IMR-90 (cell line): ENCODE data around the gene RCAN2. TPM values are rescaled to one million over a fixed set of nuclear protein-coding genes. Genes with fewer than 3 reads are reported as not detected.

Source experiments
- ATAC-seq: fragments of 200-7000 bp; cut with Tn5 transposase; 2 replicates; pipeline ENCODE4 v1.9.1; 2020; ENCODE audit warnings: low read depth, mild to moderate bottlenecking, moderate library complexity
- BruUV-seq: library from RNA; stranded (reverse); fragments of 400-500 nt; replicated peaks from 2 replicates; lab custom pipeline; 2021; lab: Mats Ljungman, UMichigan
- CTCF ChIA-PET: fragments of 300-600 bp; formaldehyde crosslinking; extraction: SDS; loops from one replicate; lab custom pipeline; 2021; ENCODE audit warnings: antibody characterized with exemption; lab: Yijun Ruan, JAX
- POLR2A ChIA-PET: fragments of 300-600 bp; sonication (Branson Sonifier 250); formaldehyde crosslinking; loops from one replicate; lab custom pipeline; 2022; ENCODE audit warnings: antibody characterized with exemption; ENCODE audit not compliant: unreplicated experiment; lab: Charles Lee
- DNase-seq: peaks from one replicate; pipeline ENCODE4 v3.0.0; 2013
- H2AFZ ChIP-seq: replicated peaks from 2 replicates; pipeline ENCODE3; 2013; ENCODE audit warnings: low read length, mild to moderate bottlenecking; ENCODE audit not compliant: poor library complexity
- H2AK5ac ChIP-seq: 2 replicates; pipeline ENCODE4 v1.6.1; 2013; ENCODE audit warnings: low read depth, low read length, inconsistent platforms
- H2AK9ac ChIP-seq: replicated peaks from 2 replicates; pipeline ENCODE3; 2013; ENCODE audit warnings: mild to moderate bottlenecking, low read depth, low read length, moderate library complexity; ENCODE audit not compliant: poor library complexity
- H2BK120ac ChIP-seq: 2 replicates; pipeline ENCODE4 v1.6.1; 2013; ENCODE audit warnings: low read depth, low read length, inconsistent platforms
- H2BK15ac ChIP-seq: 3 replicates; pipeline ENCODE4 v1.6.1; 2013; ENCODE audit warnings: low read depth, low read length, inconsistent platforms
- H2BK20ac ChIP-seq: 2 replicates; pipeline ENCODE4 v1.6.1; 2013; ENCODE audit warnings: low read depth, mild to moderate bottlenecking, inconsistent platforms, low read length, moderate library complexity
- H2BK5ac ChIP-seq: 2 replicates; pipeline ENCODE4 v1.6.1; 2013; ENCODE audit warnings: mild to moderate bottlenecking, low read depth, low read length, inconsistent platforms; ENCODE audit not compliant: poor library complexity, severe bottlenecking
- H3K14ac ChIP-seq: replicated peaks from 2 replicates; pipeline ENCODE4 v1.6.1; 2013; ENCODE audit warnings: low read depth, low read length, inconsistent platforms
- H3K18ac ChIP-seq: 2 replicates; pipeline ENCODE4 v1.6.1; 2013; ENCODE audit warnings: low read depth, low read length, control low read depth
- H3K23ac ChIP-seq: 2 replicates; pipeline ENCODE4 v1.6.1; 2013; ENCODE audit warnings: low read depth, low read length, inconsistent platforms
- H3K27ac ChIP-seq: 2 replicates; pipeline ENCODE4 v1.5.1; 2013; ENCODE audit warnings: mild to moderate bottlenecking, control low read depth, low read length; ENCODE audit not compliant: insufficient read depth
- H3K27me3 ChIP-seq: 2 replicates; pipeline ENCODE4 v1.6.1; 2013; ENCODE audit warnings: low read length; ENCODE audit not compliant: control insufficient read depth, insufficient read depth
- H3K36me3 ChIP-seq: 2 replicates; pipeline ENCODE4 v1.6.1; 2013; ENCODE audit warnings: low read length, mixed read lengths; ENCODE audit not compliant: control insufficient read depth, insufficient read depth
- H3K4ac ChIP-seq: 2 replicates; pipeline ENCODE4 v1.6.1; 2013; ENCODE audit warnings: low read depth, low read length, inconsistent platforms
- H3K4me1 ChIP-seq: 2 replicates; pipeline ENCODE4 v1.6.1; 2013; ENCODE audit warnings: low read length, mixed read lengths; ENCODE audit not compliant: control insufficient read depth, insufficient read depth
- H3K4me2 ChIP-seq: 2 replicates; pipeline ENCODE4 v1.6.1; 2013; ENCODE audit warnings: low read depth, mild to moderate bottlenecking, control low read depth, low read length, moderate library complexity
- H3K4me3 ChIP-seq: 2 replicates; pipeline ENCODE4 v1.5.1; 2013; ENCODE audit warnings: low read depth, mild to moderate bottlenecking, control low read depth, low read length, moderate library complexity; ENCODE audit not compliant: insufficient read depth
- H3K56ac ChIP-seq: 2 replicates; pipeline ENCODE4 v1.6.1; 2013; ENCODE audit warnings: low read length, inconsistent platforms; ENCODE audit not compliant: insufficient read depth; ENCODE audit errors: extremely low read depth
- H3K79me1 ChIP-seq, 2 experiments: 2 replicates each; pipeline ENCODE4 v1.6.1; 2013; ENCODE audit warnings: low read length in 2 of 2, inconsistent platforms in 1 of 2, low read depth in 1 of 2
- H3K9ac ChIP-seq: 2 replicates; pipeline ENCODE4 v1.6.1; 2013; ENCODE audit warnings: low read depth, low read length, control low read depth
- H3K9me1 ChIP-seq: 2 replicates; pipeline ENCODE4 v1.6.1; 2013; ENCODE audit warnings: low read length, inconsistent platforms; ENCODE audit not compliant: insufficient read depth
- H3K9me3 ChIP-seq: 2 replicates; pipeline ENCODE4 v1.6.1; 2013; ENCODE audit warnings: low read length; ENCODE audit not compliant: control insufficient read depth, insufficient read depth
- H4K20me1 ChIP-seq: 2 replicates; pipeline ENCODE4 v1.6.1; 2013; ENCODE audit warnings: low read length, inconsistent platforms; ENCODE audit not compliant: insufficient read depth
- H4K5ac ChIP-seq: 2 replicates; pipeline ENCODE4 v1.6.1; 2013; ENCODE audit warnings: mild to moderate bottlenecking, low read depth, low read length, control low read depth
- H4K8ac ChIP-seq, 2 experiments: 2 replicates each; pipeline ENCODE4 v1.6.1; 2013; ENCODE audit warnings: low read depth in 2 of 2, low read length in 2 of 2, control low read depth in 1 of 2, inconsistent platforms in 1 of 2
- H4K91ac ChIP-seq: 2 replicates; pipeline ENCODE4 v1.6.1; 2013; ENCODE audit warnings: low read depth, low read length, inconsistent platforms; ENCODE audit not compliant: insufficient read depth
- NFE2L2 ChIP-seq: fragments of 150-350 bp; IDR thresholded peaks from 2 replicates; pipeline ENCODE4 v1.6.1; 2016; ENCODE audit warnings: low read depth, mild to moderate bottlenecking, low read length
- WGBS, 2 experiments: methylation state at CpG; one replicate each; pipeline versions ENCODE4 v1.1.5 to v1.1.7; 2013; ENCODE audit warnings: missing lambda C conversion rate in 2 of 2; ENCODE audit not compliant: insufficient read length in 1 of 2; ENCODE audit errors: extremely low coverage in 2 of 2; 5-methylcytosine and 5-hydroxymethylcytosine counted together
- dilution Hi-C: fragments of 300-500 bp; cut with HindIII; formaldehyde crosslinking; loops from one replicate; pipeline ENCODE4 v1.14.3; 2018; ENCODE audit warnings: low sequenced_read_pairs; ENCODE audit not compliant: unreplicated experiment
- in situ Hi-C: fragments of 300-500 bp; cut with MboI; formaldehyde crosslinking; loops from 3 replicates; pipeline ENCODE4 v1.14.3; 2019; ENCODE audit warnings: low sequenced_read_pairs, inconsistent platforms, mixed read lengths
- intact Hi-C: fragments of 100-400 bp; cut with micrococcal nuclease; formaldehyde crosslinking; loops from 2 replicates; pipeline ENCODE4 v1.10.0; 2022
- polyA plus RNA-seq, 3 experiments: library from polyadenylated mRNA; depleted of rRNA; stranded (reverse); fragments of >200 nt; gene quantifications; 2 replicates each; pipeline ENCODE4 v1.2.3, GENCODE V29; 2012; ENCODE audit warnings: low replicate concordance in 1 of 3
- total RNA-seq: library from RNA; depleted of rRNA; stranded (reverse); fragments of >200 nt; gene quantifications from 2 replicates; pipeline ENCODE4 v1.2.3, GENCODE V29; 2012

Gene RCAN2
- total and polyA plus RNA-seq, 2 of the 4 experiments (the other 2 are of a cell fraction) = 1.3 to 1.8 TPM

- TF ChIP-seq NFE2L2 = no peak
- Histone ChIP-seq H3K4ac (no peak overlapping the region), H3K9ac (no peak overlapping the region; the same call in 1 of the 2 replicates), H3K4me1 (peaks cover 2% of the 10 kb centered on the region; the same call in 1 of the 2 replicates), H3K9me3 (no peaks in the 10 kb centered on the region), H2AK5ac (no peak overlapping the region), H3K56ac (no peak overlapping the region), H3K36me3 (no peaks in the 10 kb centered on the region), H4K5ac (no peak overlapping the region; the same call in 1 of the 2 replicates), H3K79me1 (no peaks in the 10 kb centered on the region), H3K18ac (no peak overlapping the region; the same call in 1 of the 2 replicates), H2BK15ac (no peak overlapping the region), H4K8ac (no peak overlapping the region), H4K20me1 (no peaks in the 10 kb centered on the region), H4K91ac (no peak overlapping the region), H2BK5ac (no peak overlapping the region), H2BK20ac (no peak overlapping the region), H2AFZ (no peak overlapping the region), H3K9me1 (no peaks in the 10 kb centered on the region), H3K27ac (peak overlapping the region; percentile 89; the same call in 1 of the 2 replicates), H3K27me3 (peaks cover 4% of the 10 kb centered on the region; the same call in 1 of the 2 replicates), H2BK120ac (no peak overlapping the region), H3K4me3 (no peak overlapping the region), H2AK9ac (no peak overlapping the region), H3K23ac (no peak overlapping the region), H3K4me2 (peak overlapping the region; percentile 44; the same call in 1 of the 2 replicates), H3K14ac (no peak overlapping the region)
- no peak for ATAC-seq
- ChIA-PET CTCF (interaction anchor here (1.0 to 1.4 kb wide), 2 partner anchors 188 to 477 kb away, joined by 3 to 4 read pairs; no protein-coding TSS in a partner anchor), POLR2A (no interaction called here)
- dilution Hi-C loops = no loop called here
- WGBS, 2 experiments = 6% methylated on average over 9 of the region's 13 CpGs; no CpG with 5 or more reads in 1 of the 2 experiments
- in situ Hi-C loops = loop anchor here (10.0 to 25.0 kb wide), 2 partner anchors 313 to 379 kb away; partner anchors contain the start of gene MEP1A
- BruUV-seq = no TSS peak
- DNase-seq = no peak
- intact Hi-C loops = no loop called here
Observed at GRCh38 chr6:46407776-46408530, 83.3 kb downstream of the RCAN2 start.
